ENCODE results near the gene NKX2-3.

Gene NKX2-3

DNA sequence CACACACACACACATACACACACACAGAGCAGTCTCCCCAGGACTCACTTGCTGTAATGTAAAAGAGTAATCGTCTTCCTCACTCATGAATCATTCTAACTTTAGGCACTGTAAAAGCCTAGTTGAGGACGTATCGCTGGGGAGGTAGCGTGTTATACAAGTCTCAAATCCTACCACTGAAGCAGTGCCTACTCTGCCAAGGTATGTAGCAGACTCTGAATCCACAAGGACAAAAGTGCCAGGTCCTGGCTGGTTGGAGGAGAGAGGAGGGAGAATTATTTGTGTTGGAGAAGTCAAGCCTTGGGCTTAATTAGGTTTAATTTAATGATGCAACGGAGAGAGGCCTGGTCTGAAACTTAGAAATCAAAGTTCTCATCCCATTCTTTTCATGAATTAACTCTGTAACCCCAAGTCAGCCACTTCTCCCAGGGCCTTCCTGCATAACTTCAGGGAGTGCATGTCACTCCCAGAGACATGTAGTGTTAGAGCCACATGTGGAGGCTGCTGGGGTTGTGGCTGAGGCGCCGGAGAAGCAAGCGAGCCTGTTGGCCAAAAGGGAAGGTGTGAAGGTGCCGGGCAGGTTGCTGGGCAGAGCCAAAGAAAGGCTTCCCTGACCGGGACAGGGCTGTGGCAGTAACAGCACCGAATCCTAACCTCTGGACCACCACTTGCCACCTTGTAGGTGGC is 36.7 kb downstream of the NKX2-3 start:
- no peak for FAIRE-seq
- DNase-seq (ENCODE audit: extremely low spot score, insufficient read length, low read depth): no peak

DNA sequence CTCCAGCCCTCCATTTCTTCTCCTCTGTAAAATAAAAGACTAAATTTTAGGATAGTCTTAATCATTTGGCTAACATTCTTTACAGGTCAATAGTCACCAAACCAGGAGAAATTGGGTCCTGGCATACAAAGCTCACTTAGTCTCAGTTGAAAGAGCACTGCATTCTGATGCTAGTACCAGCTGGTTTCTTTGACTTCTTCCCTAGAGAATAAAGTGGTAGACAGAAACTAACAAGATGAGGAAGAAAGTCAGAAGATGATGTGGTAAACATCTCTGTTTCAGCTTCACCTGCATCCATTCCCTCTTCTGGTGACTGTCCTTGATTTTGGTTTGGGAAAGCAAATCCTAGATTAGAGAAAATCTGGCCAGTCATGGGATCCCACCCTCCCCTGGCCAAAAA is 37.2 kb downstream of the NKX2-3 start:
- FAIRE-seq: no peak
- no peak for DNase-seq (ENCODE audit: extremely low spot score, insufficient read length, low read depth)

DNA sequence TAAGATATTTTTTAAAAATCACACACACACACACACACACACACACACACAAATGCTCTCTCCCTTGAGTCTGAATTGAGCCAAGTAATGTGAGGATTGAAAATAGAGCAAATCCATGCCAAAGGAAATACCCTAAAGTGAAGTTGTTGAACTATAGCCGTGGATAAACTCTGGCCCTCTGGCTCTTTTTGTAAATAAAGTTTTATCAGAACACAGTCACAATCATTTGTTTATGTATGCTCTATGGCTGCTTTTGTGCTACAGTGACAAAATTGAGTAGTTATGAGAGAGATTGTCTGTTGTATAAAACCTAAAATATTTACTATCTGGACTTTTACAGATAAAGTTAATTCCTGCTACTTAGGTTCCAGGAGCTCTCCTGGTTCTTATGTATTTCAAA is 39.1 kb downstream of the NKX2-3 start:
- FAIRE-seq (no peak), DNase-seq (ENCODE audit: extremely low spot score, insufficient read length, low read depth) (no peak)

DNA sequence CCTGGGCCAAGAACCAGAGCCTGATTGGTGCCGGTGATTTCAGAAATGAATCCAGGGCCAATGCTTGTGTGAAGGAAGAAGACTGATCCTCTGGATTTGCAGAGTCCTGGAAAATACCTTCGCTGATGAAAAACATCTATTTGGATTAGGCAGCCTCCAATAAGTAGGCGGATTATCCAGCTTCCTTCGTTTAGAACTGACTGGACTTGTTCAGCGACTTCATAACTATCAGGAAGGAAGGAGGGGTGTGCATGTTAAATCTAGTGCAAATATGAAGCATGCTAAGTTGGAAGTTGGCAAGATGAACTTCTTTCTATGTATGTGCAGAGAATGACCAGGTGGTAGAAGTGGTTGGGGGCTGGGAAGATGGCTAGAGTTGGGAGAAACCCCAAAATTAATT is 41.0 kb downstream of the NKX2-3 start:
- DNase-seq (ENCODE audit: extremely low spot score, insufficient read length, low read depth) (no peak), FAIRE-seq (no peak)

DNA sequence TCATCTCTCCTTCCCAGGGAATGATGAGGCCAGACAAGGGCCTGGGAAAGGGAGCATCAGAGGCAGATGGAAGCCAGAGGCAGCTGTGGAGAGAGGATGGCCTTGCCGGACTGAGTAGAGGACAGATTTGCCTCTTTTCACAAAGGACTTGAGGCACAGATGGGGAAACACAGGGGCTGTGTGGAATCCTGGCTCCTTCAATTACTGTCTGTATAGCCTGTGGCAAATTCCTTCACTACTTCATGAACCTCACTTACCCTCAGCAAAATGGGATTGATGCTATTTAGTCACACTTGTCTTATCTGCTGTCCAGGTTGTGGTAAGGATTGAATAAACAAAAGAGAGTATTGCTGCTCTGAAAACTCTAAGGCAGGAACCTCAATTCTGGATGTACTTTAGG is 47.2 kb downstream of the NKX2-3 start:
- no peak for FAIRE-seq
- no peak for DNase-seq (ENCODE audit: extremely low spot score, insufficient read length, low read depth)

DNA sequence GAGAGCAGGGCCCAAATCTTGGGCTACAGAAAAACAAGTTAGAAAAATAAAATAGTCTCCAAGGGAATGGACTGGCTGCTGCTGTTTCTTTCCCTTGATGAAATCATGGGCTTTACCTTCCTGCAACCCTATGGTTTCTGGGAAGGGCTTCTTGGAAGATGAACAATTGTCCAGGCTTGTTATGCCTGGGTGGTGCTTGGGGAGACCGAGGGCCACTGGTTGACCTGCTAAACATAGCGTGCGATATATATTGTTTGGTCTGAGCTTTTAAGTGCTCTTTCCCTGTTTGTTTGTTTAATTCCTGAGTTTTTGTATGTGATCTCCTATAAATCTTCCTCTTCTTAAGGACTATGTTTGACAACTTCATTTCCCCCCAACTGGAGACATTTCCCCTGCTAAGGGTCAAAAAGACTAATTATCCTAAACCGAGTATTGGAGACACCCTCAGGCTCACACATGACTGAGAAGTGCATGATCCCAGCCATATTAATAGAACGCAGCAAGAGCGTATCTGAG is 49.6 kb downstream of the NKX2-3 start:
- DNase-seq (ENCODE audit: extremely low spot score, insufficient read length, low read depth): no peak
- no peak for FAIRE-seq

DNA sequence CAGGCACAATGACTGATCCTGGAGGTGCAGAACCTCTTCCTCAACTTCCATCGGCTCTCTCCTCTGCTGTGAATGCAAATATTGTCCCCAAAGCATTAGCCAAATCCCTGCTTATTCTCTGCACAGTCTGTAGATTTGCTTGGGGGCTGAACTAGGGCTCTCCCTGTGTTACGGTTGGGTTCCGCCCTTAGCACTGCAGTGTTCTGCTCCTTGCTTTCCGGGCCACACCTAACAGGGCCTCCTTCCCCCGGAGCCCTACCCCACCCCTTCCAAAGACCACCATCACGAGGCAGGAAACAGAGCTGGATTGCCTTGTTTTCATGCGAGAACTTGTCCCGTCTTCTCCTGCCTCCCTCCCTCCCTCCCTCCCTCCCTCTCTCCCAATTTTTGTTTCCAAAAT is 50.9 kb downstream of the NKX2-3 start:
- DNase-seq (ENCODE audit: extremely low spot score, insufficient read length, low read depth) (no peak), FAIRE-seq (no peak)

Measured in GM18507 (cell line).